ENCODE results near the gene TNRC18. TPM values are rescaled to one million over a fixed set of nuclear protein-coding genes. Genes with fewer than 3 reads are reported as not detected.
A peak's percentile ranks its signal among the peaks of the same experiment; 100 is the strongest.

Gene TNRC18
- total and polyA plus RNA-seq, 9 of the 15 experiments (the other 6 are each of a cell fraction or from before 2014, with no cell fraction given), result 0.03 to 43.2 (median 18.0) TPM

- TF ChIP-seq E2F6 (IDR thresholded peaks at IDR 0.05; ENCODE audit: borderline replicate concordance in 1 of 2, extremely low read depth in 1 of 2, insufficient read depth in 1 of 2, insufficient read length in 1 of 2, low read depth in 1 of 2, low read length in 1 of 2, poor library complexity in 1 of 2, severe bottlenecking in 1 of 2) (no peak), CHAMP1 (IDR thresholded peaks at IDR 0.05) (no peak), ARID2 (IDR thresholded peaks at IDR 0.05) (no peak), SUPT5H (IDR thresholded peaks at IDR 0.05) (no peak), ZNF224 (CRISPR knock-in tag; IDR thresholded peaks at IDR 0.05) (no peak), ZFPM2 (CRISPR knock-in tag; IDR thresholded peaks at IDR 0.05) (no peak), MYNN (IDR thresholded peaks at IDR 0.05) (no peak), MYNN (CRISPR knock-in tag; IDR thresholded peaks at IDR 0.05) (no peak), E2F4 (CRISPR knock-in tag; IDR thresholded peaks at IDR 0.05; ENCODE audit: low read depth) (no peak), ASH1L (IDR thresholded peaks at IDR 0.05; ENCODE audit: borderline replicate concordance, low read depth, partially characterized antibody) (no peak), KDM1A (IDR thresholded peaks at IDR 0.05) (peak; percentile 30 to 64; a peak in 3 of 4 replicates), ERF (CRISPR knock-in tag; IDR thresholded peaks at IDR 0.05) (no peak), SMARCA5 (IDR thresholded peaks at IDR 0.05) (peak; percentile 74), ZNF75A (CRISPR knock-in tag; IDR thresholded peaks at IDR 0.05) (no peak), SMAD3 (CRISPR knock-in tag; conservative IDR thresholded peaks at IDR 0.05) (no peak), NCOA2 (IDR thresholded peaks at IDR 0.05; ENCODE audit: partially characterized antibody in 2 of 2) (no peak), ZKSCAN3 (CRISPR knock-in tag; IDR thresholded peaks at IDR 0.05) (no peak), ZNF740 (CRISPR knock-in tag; IDR thresholded peaks at IDR 0.05) (no peak), ZNF740 (tag; IDR thresholded peaks at IDR 0.05) (peak in 1 of 2 experiments; percentile 35; a peak in 1 of 4 replicates), ZNF184 (CRISPR knock-in tag; IDR thresholded peaks at IDR 0.05) (no peak), U2AF1 (optimal IDR thresholded peaks at IDR 0.05; ENCODE audit: low read depth, low read length) (no peak), CTCF (IDR thresholded peaks at IDR 0.05 in 2 of 3, conservative IDR thresholded peaks at IDR 0.05 in 1 of 3; ENCODE audit: insufficient read depth in 2 of 3, low read depth in 1 of 3, low read length in 3 of 3) (peak; percentile 31 to 41 (median 36); a peak in 3 of 6 replicates), CBX3 (IDR thresholded peaks at IDR 0.05; ENCODE audit: borderline replicate concordance in 1 of 2, low read length in 2 of 2) (peak in 1 of 2 experiments; percentile 30; a peak in 2 of 3 replicates)
Observed at GRCh38 chr7:5457245-5457735, 33.7 kb upstream of the TNRC18 start (continued).
